PFSK-1 (cell line): ENCODE measurements around the gene ECHDC1.

Experiments
- POLR2AphosphoS5 ChIP-seq: IDR thresholded peaks from 2 replicates; pipeline ENCODE4 v1.6.1; 2012; ENCODE audit warnings: low read depth, mild to moderate bottlenecking, control low read depth, low read length, moderate library complexity
- TF ChIP-seq, protein P1 (sequence below), 2 experiments: IDR thresholded peaks; 2 replicates each; pipeline versions ENCODE4 v1.6.1 to v1.8.0; 2011 to 2012; ENCODE audit warnings: low read depth in 2 of 2, low read length in 2 of 2, control low read depth in 1 of 2, inconsistent platforms in 1 of 2, mild to moderate bottlenecking in 1 of 2, moderate library complexity in 1 of 2; ENCODE audit not compliant: insufficient read depth in 1 of 2

DNA sequence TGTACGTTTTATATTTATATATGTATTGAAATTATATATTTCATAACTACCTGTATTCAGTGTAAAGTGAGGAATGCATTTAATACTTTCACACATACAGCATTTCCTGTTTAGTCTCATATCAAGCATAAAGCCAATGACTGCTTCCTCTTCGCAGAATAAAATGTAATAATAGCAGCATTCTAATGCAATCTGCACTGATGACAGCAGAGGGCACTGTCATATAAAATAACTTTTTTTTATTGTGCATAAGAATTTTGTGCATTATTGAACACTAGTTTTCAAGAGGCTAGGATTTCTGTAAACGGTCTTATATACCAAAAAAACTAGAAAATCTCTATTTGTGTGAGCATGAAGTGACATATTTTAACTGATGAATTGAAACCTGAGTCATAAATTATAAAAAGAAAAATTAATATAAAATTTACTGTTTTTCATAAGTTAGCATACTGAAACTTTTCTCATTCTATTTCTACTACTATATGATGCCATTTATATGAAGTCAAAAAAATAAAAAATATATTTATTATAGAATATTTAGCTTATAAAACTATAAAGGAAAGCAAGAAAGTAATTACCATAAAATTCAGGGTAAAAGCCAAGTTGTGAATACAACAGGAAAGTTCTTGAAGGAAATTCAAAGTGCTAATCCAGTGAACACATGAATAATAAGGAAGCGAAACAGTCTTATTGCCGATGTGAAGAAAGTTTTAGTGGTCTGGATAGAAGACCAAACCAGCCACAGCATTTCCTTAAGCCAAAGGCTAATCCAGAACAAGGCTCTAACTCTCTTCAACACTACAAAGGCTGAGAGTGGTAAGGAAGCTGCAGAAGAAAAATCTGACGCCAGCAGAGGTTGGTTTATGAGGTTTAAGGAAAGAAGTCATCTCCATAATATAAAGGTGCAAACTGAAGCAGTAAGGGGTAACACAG, 40.4 kb downstream of the ECHDC1 start:
- TF ChIP-seq POLR2AphosphoS5, result no peak
- TF ChIP-seq, protein P1, sequence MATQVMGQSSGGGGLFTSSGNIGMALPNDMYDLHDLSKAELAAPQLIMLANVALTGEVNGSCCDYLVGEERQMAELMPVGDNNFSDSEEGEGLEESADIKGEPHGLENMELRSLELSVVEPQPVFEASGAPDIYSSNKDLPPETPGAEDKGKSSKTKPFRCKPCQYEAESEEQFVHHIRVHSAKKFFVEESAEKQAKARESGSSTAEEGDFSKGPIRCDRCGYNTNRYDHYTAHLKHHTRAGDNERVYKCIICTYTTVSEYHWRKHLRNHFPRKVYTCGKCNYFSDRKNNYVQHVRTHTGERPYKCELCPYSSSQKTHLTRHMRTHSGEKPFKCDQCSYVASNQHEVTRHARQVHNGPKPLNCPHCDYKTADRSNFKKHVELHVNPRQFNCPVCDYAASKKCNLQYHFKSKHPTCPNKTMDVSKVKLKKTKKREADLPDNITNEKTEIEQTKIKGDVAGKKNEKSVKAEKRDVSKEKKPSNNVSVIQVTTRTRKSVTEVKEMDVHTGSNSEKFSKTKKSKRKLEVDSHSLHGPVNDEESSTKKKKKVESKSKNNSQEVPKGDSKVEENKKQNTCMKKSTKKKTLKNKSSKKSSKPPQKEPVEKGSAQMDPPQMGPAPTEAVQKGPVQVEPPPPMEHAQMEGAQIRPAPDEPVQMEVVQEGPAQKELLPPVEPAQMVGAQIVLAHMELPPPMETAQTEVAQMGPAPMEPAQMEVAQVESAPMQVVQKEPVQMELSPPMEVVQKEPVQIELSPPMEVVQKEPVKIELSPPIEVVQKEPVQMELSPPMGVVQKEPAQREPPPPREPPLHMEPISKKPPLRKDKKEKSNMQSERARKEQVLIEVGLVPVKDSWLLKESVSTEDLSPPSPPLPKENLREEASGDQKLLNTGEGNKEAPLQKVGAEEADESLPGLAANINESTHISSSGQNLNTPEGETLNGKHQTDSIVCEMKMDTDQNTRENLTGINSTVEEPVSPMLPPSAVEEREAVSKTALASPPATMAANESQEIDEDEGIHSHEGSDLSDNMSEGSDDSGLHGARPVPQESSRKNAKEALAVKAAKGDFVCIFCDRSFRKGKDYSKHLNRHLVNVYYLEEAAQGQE (IDR thresholded peaks at IDR 0.05; ENCODE audit: insufficient read depth in 1 of 2, low read depth in 2 of 2, low read length in 2 of 2), result no peak
